DOHH2 (cell line): ENCODE measurements around the gene RBM6.

Experiments used
- EZH2phosphoT487 ChIP-seq: fragments of 200-600 bp; sonication (generic); IDR thresholded peaks from 2 replicates; pipeline ENCODE4 v1.6.1; 2017; ENCODE audit warnings: borderline replicate concordance, mild to moderate bottlenecking, antibody characterized with exemption, low read length, moderate library complexity, mixed read lengths
- TF ChIP-seq, protein P1 (sequence below): fragments of 200-600 bp; sonication (generic); IDR thresholded peaks from one replicate; pipeline ENCODE4 v1.5.1; 2014; ENCODE audit warnings: antibody characterized with exemption, mild to moderate bottlenecking, low read depth, low read length; ENCODE audit not compliant: poor library complexity, severe bottlenecking

- TF ChIP-seq, protein P1, sequence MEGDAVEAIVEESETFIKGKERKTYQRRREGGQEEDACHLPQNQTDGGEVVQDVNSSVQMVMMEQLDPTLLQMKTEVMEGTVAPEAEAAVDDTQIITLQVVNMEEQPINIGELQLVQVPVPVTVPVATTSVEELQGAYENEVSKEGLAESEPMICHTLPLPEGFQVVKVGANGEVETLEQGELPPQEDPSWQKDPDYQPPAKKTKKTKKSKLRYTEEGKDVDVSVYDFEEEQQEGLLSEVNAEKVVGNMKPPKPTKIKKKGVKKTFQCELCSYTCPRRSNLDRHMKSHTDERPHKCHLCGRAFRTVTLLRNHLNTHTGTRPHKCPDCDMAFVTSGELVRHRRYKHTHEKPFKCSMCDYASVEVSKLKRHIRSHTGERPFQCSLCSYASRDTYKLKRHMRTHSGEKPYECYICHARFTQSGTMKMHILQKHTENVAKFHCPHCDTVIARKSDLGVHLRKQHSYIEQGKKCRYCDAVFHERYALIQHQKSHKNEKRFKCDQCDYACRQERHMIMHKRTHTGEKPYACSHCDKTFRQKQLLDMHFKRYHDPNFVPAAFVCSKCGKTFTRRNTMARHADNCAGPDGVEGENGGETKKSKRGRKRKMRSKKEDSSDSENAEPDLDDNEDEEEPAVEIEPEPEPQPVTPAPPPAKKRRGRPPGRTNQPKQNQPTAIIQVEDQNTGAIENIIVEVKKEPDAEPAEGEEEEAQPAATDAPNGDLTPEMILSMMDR, result no peak
- TF ChIP-seq EZH2phosphoT487, result no peak
These were observed 14.5 kb upstream of the RBM6 start for GRCh38 chr3:49925485-49925884.
